ENCODE measurements around the gene PELI2.
A peak's percentile ranks its signal among the peaks of the same experiment; 100 is the strongest.

Gene PELI2

GRCh38 chr14:56270921-56271320, 152.7 kb downstream of the PELI2 start:
- DNase-seq (ENCODE audit: low read depth) = no peak
- no peak for TF ChIP-seq CTCF (IDR thresholded peaks at IDR 0.05; ENCODE audit: control insufficient read depth, insufficient read depth, low read depth, low read length, missing control alignments)
- no peak overlapping the region for H3K4me3 ChIP-seq (ENCODE audit: control insufficient read depth, low read depth, low read length)

- H3K4me3 ChIP-seq (ENCODE audit: control insufficient read depth, low read depth, low read length) = no peak overlapping the region
- no peak for TF ChIP-seq CTCF (IDR thresholded peaks at IDR 0.05; ENCODE audit: control insufficient read depth, insufficient read depth, low read depth, low read length, missing control alignments)
- DNase-seq (ENCODE audit: low read depth) = peak; percentile 63
These were observed 153.8 kb downstream of the PELI2 start for GRCh38 chr14:56271970-56272369.

GRCh38 chr14:56273155-56273554, 154.9 kb downstream of the PELI2 start:
- TF ChIP-seq CTCF (IDR thresholded peaks at IDR 0.05; ENCODE audit: control insufficient read depth, insufficient read depth, low read depth, low read length, missing control alignments) = no peak
- peak; percentile 56 for DNase-seq (ENCODE audit: low read depth)
- no peak overlapping the region for H3K4me3 ChIP-seq (ENCODE audit: control insufficient read depth, low read depth, low read length)

- TF ChIP-seq CTCF (IDR thresholded peaks at IDR 0.05; ENCODE audit: control insufficient read depth, insufficient read depth, low read depth, low read length, missing control alignments) = no peak
- no peak for DNase-seq (ENCODE audit: low read depth)
- H3K4me3 ChIP-seq (ENCODE audit: control insufficient read depth, low read depth, low read length) = no peak overlapping the region
These were observed 155.7 kb downstream of the PELI2 start for GRCh38 chr14:56273951-56274350.

GRCh38 chr14:56274556-56274955, 156.3 kb downstream of the PELI2 start:
- DNase-seq (ENCODE audit: low read depth) = no peak
- no peak overlapping the region for H3K4me3 ChIP-seq (ENCODE audit: control insufficient read depth, low read depth, low read length)
- TF ChIP-seq CTCF (IDR thresholded peaks at IDR 0.05; ENCODE audit: control insufficient read depth, insufficient read depth, low read depth, low read length, missing control alignments) = no peak

- no peak overlapping the region for H3K4me3 ChIP-seq (ENCODE audit: control insufficient read depth, low read depth, low read length)
- no peak for TF ChIP-seq CTCF (IDR thresholded peaks at IDR 0.05; ENCODE audit: control insufficient read depth, insufficient read depth, low read depth, low read length, missing control alignments)
- no peak for DNase-seq (ENCODE audit: low read depth)
These were observed 157.9 kb downstream of the PELI2 start for GRCh38 chr14:56276108-56276507.

GRCh38 chr14:56278383-56278782, 160.2 kb downstream of the PELI2 start:
- no peak for DNase-seq (ENCODE audit: low read depth)
- TF ChIP-seq CTCF (IDR thresholded peaks at IDR 0.05; ENCODE audit: control insufficient read depth, insufficient read depth, low read depth, low read length, missing control alignments) = no peak
- no peak overlapping the region for H3K4me3 ChIP-seq (ENCODE audit: control insufficient read depth, low read depth, low read length)

All from AG09309 (cell line).